ENCODE data around the gene MED9.
"Not testable (repeated sequence)": the region's sequence is repeated elsewhere in the genome, so short reads cannot be mapped to it uniquely, and the experiment has no call there.

Gene MED9

GRCh38 chr17:17456251-17456650, 20.5 kb upstream of the MED9 start:
- no peak for DNase-seq

GRCh38 chr17:17457680-17458079, 19.1 kb upstream of the MED9 start:
- DNase-seq = no peak

GRCh38 chr17:17460038-17460437, 16.8 kb upstream of the MED9 start:
- DNase-seq = no peak

DNA sequence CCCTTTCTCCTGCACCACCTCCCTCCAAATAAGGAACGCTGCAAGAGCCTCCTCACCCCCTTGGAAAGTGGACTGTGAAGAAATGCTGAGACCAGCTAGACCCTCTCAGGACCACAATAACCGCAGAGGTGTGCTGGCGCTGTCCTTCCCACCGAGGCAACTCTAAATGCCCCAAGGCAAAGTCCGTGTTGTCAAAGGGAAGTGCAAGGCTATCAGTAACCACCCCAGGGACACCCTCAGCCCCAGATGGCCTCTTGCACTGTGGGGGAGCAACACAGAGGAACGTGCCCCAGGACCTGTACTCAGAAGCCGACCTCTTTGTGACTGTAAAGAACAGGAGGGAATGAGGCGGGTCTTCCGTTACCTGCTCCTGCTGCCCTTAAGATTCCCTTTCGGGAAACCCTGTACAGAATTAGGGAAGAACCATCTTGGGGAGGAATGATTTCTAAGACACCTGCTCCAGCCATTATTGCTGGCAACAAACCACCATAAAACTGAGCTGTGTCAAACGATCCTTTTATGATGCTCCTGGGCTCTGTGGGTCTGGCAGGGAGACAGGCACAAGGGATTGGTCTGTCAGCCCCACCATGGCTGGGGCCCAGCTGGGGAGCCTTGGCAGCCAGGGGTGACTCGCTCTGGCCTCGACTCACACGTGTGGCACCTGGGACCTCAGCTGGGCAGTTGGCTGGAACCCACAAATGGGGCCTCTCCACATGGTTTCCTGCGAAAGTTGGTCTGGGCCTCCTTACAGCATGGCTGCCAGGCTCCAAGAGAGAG, 14.6 kb upstream of the MED9 start:
- no peak for DNase-seq

DNA sequence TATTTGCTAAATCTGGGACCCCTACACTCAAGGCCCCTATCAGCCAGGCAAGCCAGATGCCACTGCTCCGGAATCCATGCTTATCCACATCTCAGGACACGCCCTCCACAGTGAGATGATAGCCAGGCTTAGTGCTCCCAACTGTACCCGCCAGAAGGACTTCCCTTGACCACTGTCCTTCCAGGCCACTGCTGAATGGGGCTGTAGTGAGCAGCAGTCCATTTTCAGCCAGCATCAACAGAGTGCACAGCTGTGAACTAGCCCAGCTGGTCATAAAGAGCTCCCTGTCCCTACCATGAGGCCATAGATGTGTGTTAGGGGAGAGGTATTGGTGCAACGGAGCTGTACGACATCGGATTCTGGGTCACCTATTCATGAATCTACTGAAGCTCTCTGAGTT, 13.0 kb upstream of the MED9 start:
- DNase-seq = no peak

DNA sequence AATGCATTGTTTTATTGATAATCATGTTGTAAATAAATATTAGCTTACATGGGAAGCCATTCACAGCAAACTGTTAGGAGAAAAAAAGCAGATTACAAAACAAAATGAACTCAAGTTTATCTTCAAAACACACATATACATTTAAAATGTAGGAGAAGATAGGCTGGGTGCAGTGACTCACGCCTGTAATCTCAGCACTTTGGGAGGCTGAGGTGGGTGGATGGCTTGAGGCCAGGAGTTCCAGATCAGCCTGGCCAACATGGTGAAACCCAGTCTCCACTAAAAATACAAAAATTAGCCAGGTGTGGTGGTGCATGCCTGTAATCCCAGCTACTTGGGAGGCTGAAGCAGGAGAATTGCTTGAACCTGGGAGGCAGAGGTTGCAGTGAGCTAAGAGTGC, 10.9 kb upstream of the MED9 start:
- not testable (repeated sequence) for DNase-seq

GRCh38 chr17:17466511-17466910, 10.3 kb upstream of the MED9 start:
- no peak for DNase-seq

DNA sequence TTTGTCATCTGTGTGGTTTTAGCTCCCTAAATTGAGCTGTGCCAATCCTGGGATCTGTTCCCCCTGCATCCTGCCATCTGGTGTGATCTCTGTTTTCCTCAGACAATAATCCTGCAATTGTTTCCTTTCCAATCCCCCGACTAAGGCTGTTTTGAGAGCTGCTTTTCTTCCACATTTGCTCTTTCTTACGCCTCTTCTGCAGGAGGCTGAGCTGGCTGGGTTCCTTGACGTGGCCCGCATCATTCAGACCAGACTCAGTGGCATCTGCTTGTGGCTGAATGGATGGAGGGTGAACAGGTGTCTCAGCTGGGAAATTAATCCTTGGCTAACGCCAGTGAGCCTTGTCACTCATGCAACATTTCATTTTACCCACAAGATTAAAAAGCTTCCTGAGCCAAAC, 9.8 kb upstream of the MED9 start:
- DNase-seq = no peak

- DNase-seq = no peak
These were observed 9.1 kb upstream of the MED9 start for GRCh38 chr17:17467720-17468119.

GRCh38 chr17:17468217-17469010, 8.4 kb upstream of the MED9 start:
- DNase-seq = no peak

- no peak for DNase-seq
These were observed 7.4 kb upstream of the MED9 start for GRCh38 chr17:17469358-17469757.

DNA sequence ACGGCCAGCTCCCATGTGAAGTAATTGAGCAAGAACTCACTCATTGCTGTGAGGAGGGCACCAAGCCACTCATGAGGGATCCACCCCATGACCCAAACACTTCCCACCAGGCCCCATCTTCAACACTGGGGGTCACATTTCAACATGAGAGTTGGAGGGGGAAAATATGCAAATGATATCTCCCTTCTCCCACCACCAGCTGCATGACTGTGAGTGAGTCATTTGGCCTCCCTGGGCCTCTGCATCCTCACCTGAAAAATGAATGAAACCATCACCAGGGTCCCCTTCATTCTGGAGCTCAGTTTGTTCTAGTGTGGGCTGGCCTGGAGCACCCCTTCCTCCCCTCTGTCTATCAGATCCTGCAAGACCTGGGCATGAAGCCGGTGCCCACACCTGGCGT, 6.8 kb upstream of the MED9 start:
- DNase-seq = no peak

GRCh38 chr17:17472333-17472920, 4.4 kb upstream of the MED9 start:
- DNase-seq = no peak

GRCh38 chr17:17474341-17474740, 2.5 kb upstream of the MED9 start:
- DNase-seq = no peak

DNA sequence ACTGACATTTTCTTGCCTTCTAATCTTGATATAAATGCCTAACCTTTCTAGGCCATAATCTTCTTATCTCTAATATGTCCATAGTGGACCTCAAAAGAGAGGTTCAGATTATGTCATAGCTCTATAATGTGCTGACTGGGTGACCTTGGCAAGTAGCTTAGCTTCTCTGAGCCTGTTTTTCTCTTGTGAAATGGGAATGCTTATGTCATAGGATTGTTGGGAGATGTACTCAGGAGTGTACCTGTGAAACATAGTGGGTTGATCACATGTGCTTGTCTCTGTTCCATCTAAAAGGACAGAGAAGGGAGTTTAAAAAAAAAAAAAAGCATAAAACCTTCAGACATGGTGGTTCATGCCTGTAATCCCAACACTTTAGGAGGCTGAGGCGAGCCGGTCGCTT, 2.4 kb downstream of the MED9 start:
- DNase-seq = no peak

- no peak for DNase-seq
These were observed 3.9 kb downstream of the MED9 start for GRCh38 chr17:17480593-17481148.

DNA sequence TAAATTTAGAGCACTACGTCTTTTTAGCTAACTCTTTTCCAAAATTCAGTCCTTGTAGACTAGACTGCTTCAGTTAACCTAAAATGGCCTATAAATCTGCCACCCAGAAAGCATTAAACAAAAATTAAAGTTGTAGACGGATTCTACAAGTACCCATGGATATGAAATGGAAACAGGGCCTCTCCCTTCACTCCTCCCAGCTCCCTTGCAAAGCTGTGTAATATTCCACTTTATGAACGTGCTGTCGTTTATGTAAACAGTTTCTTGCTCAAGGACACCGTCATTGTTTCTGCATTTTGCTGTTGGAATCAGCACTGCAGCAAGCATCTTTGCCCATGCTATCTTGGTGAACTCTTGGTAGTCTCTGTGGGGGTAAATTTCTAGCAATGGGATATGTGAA, 5.1 kb downstream of the MED9 start:
- DNase-seq = no peak

- DNase-seq = no peak
These were observed 7.7 kb downstream of the MED9 start for GRCh38 chr17:17484451-17484899.

- DNase-seq = no peak
These were observed 8.6 kb downstream of the MED9 start for GRCh38 chr17:17485420-17485819.

DNA sequence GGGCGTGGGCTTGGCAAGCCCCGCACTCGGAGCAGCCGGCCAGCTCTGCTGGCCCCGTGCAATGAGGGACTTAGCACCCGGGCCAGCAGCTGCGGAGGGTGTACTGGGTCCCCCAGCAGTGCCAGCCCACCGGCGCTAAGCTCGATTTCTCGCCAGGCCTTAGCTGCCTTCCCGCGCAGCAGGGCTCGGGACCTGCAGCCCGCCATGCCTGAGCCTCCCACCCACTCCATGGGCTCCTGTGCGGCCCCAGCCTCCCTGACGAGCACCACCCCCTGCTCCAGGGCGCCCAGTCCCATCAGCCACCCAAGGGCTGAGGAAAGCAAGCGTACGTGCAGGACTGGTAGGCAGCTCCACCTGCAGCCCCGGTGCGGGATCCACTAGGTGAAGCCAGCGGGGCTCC, 9.6 kb downstream of the MED9 start:
- DNase-seq = not testable (repeated sequence)

GRCh38 chr17:17487998-17488397, 11.2 kb downstream of the MED9 start:
- DNase-seq = no peak

GRCh38 chr17:17491031-17491471, 14.3 kb downstream of the MED9 start:
- DNase-seq = no peak

GRCh38 chr17:17491546-17491988, 14.8 kb downstream of the MED9 start:
- DNase-seq = no peak

GRCh38 chr17:17492085-17492484, 15.3 kb downstream of the MED9 start:
- DNase-seq = no peak

All from CD4-positive, alpha-beta T cell treated with Interleukin-4 for 4 hours (primary cell).